HTERT RPE-1 (cell line): ENCODE measurements around the gene TBC1D14.

ENCODE experiments used
- in situ Hi-C: fragments of 300-500 bp; cut with MboI; formaldehyde crosslinking; loops from 4 replicates; pipeline ENCODE4 v1.14.3; 2020; ENCODE audit warnings: low sequenced_read_pairs

Gene TBC1D14

GRCh38 chr4:6928081-6928480 is 18.5 kb downstream of the TBC1D14 start:
- in situ Hi-C loops = no loop called here

- in situ Hi-C loops = no loop called here
Observed at GRCh38 chr4:6929339-6929811, 19.7 kb downstream of the TBC1D14 start.

DNA sequence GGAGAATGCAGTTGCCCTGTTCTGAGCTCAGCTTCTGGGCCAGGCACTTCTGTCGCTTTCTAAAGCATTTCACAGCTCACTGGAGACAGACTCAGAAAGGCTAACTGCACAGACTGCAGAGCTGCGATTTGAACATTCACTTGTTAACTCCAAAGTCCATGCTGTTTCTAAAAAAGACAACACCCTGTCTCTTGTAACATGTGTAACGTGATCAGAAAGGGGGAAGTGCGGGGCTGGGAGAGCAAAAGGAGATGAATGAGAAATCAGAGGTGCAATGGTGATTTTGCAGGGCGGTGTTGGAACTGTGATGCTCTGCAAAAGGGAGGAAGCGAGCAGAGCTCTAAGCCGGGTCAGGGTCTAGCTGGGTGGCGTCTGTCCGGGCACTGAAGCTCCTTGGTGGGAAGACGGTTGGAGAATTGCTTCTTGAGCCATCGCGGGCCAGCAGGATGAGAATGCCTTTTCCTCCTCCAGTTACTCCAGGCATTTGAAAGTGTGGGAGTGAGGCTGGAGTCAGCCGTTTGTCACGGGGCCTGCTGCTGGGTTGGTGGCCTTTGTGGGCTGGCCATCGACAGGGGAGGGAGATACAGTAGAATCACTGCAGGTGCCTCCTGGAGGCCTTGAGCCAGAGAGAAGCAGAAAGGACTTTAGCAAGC is 20.3 kb downstream of the TBC1D14 start:
- in situ Hi-C loops = no loop called here

DNA sequence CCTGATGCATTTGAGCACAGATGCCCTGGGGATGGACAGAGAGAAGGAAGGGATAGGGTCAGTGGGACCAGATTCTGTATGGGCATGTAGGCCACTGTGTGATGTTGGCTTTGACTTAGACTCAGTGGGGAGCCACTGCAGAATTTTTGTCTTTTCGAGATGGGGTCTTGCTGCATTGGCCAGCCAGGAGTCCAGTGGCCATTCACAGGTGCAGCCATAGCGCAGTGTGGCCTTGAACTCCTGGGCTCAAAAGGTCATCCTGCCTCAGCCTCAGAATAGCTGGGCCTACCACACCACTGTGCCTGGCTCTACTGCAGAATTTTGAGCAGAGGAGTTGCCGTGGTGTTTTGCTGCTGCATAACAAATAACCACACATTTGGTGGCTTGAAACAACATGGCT is 22.8 kb downstream of the TBC1D14 start:
- in situ Hi-C loops = no loop called here

DNA sequence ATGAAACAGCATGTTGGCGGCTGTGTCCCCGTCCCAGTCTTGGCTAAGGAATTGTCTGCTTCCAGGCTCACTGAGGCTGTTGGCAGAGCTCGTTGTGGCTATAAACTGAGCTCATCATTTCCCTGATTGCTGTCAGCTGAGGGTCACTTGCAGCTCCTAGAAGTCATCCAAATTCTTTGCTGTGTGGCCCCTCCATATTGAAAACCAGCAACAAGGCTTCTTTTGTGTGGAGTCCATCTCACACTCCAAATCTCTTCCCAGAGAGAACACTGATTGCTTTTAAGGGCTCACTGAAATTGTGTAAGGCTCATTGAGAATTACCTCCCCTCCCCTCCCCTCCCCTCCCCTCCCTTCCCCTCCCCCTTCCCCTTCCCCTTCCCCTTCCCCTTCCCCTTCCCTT is 23.3 kb downstream of the TBC1D14 start:
- in situ Hi-C loops = no loop called here

- in situ Hi-C loops = no loop called here
Observed at GRCh38 chr4:6933691-6934430, 24.2 kb downstream of the TBC1D14 start.

DNA sequence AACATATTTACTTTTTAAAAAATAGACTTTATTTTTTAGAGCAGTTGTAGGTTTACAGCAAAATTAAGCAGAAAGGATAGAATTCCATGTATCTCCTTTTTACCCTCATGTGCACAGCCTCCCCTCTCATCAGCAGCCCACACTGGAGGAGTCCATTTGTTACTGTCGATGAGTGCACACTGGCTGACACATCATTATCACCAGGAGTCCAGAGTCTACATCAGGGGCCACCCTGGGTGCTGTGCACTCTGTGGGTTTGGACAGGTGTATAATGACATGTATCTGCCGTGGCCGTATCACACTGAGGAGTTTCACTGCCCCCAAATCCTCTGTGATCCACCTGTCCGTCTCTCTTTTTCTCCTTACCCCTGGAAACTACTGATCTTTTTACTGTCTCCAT is 26.3 kb downstream of the TBC1D14 start:
- in situ Hi-C loops = no loop called here

DNA sequence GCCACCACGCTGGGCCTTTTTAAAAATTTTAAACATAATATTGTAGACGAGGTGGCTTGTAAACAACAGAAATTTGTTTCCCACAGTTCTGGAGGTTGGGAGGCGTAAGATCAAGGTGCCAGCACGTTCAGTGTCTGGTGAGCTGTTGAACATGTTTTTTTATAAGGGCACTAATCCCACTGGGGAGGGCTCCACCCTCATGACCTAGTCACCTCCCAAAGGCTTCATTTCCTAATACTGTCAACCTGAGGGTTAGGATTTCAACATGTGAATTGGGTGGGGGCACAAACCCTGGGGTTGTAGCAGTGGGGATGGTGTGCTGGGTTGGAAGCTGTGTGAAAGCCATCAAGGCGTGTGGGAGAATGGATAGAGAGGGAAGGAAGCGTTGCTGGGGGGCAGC is 27.6 kb downstream of the TBC1D14 start:
- in situ Hi-C loops = no loop called here

DNA sequence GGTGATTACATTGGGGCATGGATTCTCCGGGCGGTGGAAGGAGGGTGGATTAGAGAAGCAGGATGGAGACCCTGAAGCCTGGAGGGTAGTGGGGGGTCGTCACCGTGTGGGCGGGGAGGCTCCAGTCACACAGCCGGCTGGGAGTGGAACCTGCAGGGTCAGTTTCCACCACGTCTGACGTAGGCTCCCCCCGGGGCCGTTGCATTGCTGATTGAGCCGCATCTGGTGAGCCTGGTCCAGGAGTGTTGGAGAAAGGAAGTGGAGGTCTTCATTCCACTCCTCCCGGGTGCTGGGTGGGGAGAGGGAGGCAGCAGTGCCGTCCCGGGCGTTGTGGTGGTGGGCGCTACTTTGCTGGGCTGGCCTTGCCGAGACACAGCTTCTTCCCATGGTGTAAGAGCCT is 28.1 kb downstream of the TBC1D14 start:
- in situ Hi-C loops = no loop called here

- in situ Hi-C loops = no loop called here
Observed at GRCh38 chr4:6938237-6938636, 28.6 kb downstream of the TBC1D14 start.

GRCh38 chr4:6938647-6939271 is 29.1 kb downstream of the TBC1D14 start:
- in situ Hi-C loops = no loop called here

DNA sequence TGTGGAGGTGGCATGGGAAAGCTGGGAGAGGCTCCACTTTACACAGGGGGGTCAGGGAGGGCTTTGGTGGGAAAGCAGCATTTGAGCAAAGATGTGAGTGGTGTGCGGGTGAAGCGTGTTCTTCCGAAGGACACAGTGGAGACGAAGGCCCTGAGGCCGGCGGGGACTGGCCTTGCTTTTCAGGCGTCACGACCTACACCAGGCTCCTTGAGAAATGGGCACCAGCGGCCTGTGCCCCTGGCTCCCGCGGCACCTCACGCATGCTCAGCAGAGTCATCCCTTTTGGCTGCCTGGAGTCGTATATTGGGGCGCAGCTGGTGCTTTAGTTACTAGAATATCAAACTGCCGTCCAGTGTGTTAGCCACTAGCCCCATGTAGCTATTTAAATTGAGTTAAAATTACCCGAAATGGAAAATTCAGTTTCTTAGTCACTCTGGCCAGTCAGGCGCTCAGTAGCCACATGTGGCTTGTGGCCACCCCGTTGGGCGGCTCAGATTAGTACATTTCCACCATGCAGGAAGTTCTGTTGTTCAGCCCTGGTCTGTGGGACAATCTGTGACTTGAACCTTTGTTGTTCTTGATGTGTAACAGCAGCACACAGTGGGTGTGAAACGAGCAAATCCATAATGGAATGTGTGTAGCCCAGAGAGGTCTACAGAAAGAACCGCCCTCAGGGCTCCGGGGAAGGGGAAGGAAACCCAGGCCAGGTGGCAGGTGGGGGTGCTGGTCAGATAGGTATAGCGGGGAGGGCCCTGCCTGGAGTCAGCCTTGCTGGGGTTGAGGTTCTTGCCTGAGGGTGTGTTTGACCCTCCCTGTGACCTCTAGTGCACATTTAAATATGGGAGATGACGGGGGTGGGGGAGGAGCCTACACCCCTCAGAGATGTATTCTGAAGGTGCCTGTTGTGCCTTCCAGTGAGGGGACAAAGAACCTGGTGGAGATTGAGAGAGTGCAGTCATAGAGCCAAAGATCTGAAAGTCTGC is 30.4 kb downstream of the TBC1D14 start:
- in situ Hi-C loops = no loop called here

DNA sequence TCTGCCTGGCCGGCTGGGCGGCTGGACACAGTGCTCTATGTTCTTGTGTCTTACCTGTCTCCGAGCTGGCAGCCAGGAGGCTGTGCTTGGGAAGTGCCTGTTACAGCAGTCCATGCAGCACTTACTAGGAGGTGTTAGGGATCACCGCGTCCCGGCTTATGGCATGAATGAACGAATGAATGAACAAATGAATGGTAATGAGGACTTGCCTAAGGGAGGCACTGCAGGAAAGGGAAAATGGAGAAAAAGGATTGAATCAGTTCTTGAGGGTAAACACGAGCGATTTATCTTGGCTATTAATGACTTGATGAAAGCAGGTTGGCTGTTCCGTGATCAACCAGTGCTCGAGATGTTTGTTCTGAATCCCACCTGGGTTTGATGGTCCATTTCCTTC is 31.1 kb downstream of the TBC1D14 start:
- in situ Hi-C loops = no loop called here

DNA sequence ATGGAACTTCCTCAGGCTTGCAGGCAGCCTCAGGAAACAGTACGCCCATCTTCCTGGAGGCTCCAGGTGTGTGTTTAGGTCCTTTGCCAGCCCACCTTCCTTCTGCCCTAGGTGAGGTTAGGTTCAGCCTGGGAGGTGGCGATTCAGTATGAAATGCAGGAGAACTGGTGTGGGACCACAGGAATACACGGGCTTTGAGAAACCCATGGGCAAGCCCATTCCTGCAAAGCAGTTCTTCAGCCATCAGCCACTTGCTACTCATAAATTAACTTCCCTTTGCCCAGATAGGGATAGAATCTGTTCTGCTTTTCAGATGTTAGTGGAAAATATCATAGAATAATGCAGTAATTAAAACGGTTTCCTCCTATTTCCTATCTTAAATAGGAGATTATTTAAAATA is 32.2 kb downstream of the TBC1D14 start:
- in situ Hi-C loops = no loop called here

- in situ Hi-C loops = no loop called here
Observed at GRCh38 chr4:6942238-6942800, 32.7 kb downstream of the TBC1D14 start.

- in situ Hi-C loops = no loop called here
Observed at GRCh38 chr4:6943012-6943884, 33.6 kb downstream of the TBC1D14 start.

DNA sequence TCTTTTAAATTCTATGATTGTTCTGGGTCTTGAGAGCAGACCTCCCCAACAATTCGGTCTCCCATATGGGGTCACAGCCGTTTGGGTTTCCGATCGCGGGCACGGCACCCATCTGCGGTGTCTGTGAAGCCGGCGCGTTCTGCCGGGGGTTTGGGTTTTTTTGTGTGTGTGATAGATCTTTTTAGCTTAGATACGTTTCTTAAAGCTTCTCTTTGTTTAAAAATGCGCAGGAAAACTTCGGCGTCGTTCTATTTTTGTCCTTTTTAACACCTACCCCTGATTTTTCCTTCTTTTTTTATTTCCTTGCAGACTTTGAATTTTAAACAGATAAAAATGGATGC is 34.2 kb downstream of the TBC1D14 start:
- in situ Hi-C loops = no loop called here

DNA sequence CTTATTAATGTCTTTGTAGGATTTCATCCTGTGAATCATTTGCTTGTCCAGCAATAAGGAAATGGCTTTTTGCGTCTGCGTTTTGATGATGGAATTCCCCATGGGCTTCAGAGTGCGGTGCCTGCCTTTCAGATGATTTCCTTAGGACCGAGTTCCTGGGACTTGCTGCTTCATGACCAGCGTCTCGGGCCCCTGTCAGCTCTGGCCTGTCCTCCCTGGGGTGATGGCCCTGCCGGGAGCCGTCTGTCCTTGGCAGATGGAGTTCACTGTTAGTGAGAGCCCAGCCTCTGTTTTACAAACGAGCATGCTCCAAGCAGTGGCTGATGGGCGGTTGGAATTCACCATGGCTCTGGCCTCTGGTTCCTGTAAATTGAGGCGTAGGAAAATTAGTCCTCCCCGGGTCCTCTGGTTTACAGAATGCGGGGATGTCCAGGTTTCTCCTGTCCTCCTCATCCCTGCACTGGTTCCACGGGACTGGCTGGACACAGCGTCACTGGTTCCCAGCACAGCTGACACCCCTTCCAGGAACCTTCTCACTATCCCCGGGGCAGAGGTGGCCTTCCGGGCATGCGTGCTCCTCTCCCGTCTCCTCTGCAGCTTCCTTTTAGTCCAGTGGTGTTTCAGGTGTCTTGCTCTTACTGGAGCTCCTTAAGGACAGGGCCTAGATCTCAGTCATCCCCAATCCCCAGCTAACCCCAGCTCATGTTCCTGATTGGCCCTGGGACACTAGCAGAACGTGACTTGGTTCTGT is 34.9 kb downstream of the TBC1D14 start:
- in situ Hi-C loops = no loop called here

DNA sequence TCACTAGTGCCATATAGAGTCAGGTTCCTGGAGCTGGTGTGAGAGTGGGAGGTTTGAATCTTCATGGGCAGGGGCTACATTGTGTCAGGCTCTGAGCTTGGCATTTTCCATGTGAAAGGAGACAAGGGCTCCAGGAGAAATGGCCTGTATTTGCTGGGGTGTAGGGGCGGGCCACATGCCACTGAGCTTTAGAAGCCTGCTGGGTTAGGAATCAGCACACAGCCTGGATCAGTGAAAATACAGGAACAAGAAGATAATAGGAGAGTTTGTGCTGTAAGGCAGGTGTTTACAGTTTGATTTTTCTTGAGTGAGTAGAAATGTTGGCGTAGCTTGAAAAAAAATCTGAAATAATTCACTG is 35.4 kb downstream of the TBC1D14 start:
- in situ Hi-C loops = no loop called here
